H1 (cell line): ENCODE results near the gene FOSL1. TPM values are rescaled to one million over a fixed set of nuclear protein-coding genes. Genes with fewer than 3 reads are reported as not detected.

Source experiments
- CTCF ChIA-PET: fragments of 300-600 bp; sonication (Branson Sonifier 250); formaldehyde crosslinking; loops from one replicate; lab custom pipeline; 2021; ENCODE audit not compliant: partially characterized antibody; lab: Charles Lee
- POLR2A ChIA-PET: fragments of 300-600 bp; sonication (Branson Sonifier 250); formaldehyde crosslinking; loops from one replicate; lab custom pipeline; 2021; ENCODE audit warnings: inconsistent platforms; ENCODE audit not compliant: partially characterized antibody; lab: Charles Lee
- DNase-seq, 2 experiments: peaks; one replicate each; pipeline versions ENCODE4 v3.0.0 to v3.0.0-alpha.2; 2010 to 2022; ENCODE audit warnings: low spot score in 2 of 2, low read depth in 1 of 2, mixed read lengths in 1 of 2
- FAIRE-seq: peaks from 2 replicates; lab custom pipeline; 2011; peaks lifted over from hg19 to GRCh38; lab: Jason Lieb, UNC
- H2AFZ ChIP-seq: 2 replicates; pipeline ENCODE4 v1.8.1; 2012; ENCODE audit warnings: low read length, inconsistent platforms
- H2AK5ac ChIP-seq: 2 replicates; pipeline ENCODE4 v1.6.1; 2013; ENCODE audit warnings: low read depth, low read length
- H2BK120ac ChIP-seq: replicated peaks from 2 replicates; pipeline ENCODE3; 2013; ENCODE audit warnings: low read depth, low read length, inconsistent platforms
- H2BK12ac ChIP-seq: 2 replicates; pipeline ENCODE4 v1.6.1; 2013; ENCODE audit warnings: low read depth, low read length
- H2BK15ac ChIP-seq: 2 replicates; pipeline ENCODE4 v1.6.1; 2013; ENCODE audit warnings: low read length
- H2BK20ac ChIP-seq: 2 replicates; pipeline ENCODE4 v1.6.1; 2013; ENCODE audit warnings: low read length
- H2BK5ac ChIP-seq: 2 replicates; pipeline ENCODE4 v1.6.1; 2013; ENCODE audit warnings: low read depth, low read length
- H3K14ac ChIP-seq: 2 replicates; pipeline ENCODE4 v1.6.1; 2013; ENCODE audit warnings: inconsistent platforms; ENCODE audit not compliant: insufficient read length
- H3K18ac ChIP-seq: 2 replicates; pipeline ENCODE4 v1.6.1; 2013; ENCODE audit warnings: low read length; ENCODE audit errors: extremely low read depth
- H3K23ac ChIP-seq: 2 replicates; pipeline ENCODE4 v1.6.1; 2013; ENCODE audit warnings: inconsistent platforms; ENCODE audit not compliant: insufficient read length
- H3K23me2 ChIP-seq: 2 replicates; pipeline ENCODE4 v1.6.1; 2013; ENCODE audit warnings: low read depth, low read length
- H3K27ac ChIP-seq: 2 replicates; pipeline ENCODE4 v1.6.1; 2011; ENCODE audit warnings: low read depth, low read length, inconsistent platforms
- H3K27me3 ChIP-seq, 4 experiments: replicated peaks in 1 of 4; 1 replicate in 1 of 4; 2 replicates in 3 of 4; pipeline versions ENCODE4 v1.6.1 to v1.8.1; 2011 to 2013; ENCODE audit warnings: low read length in 3 of 4, mild to moderate bottlenecking in 3 of 4, inconsistent platforms in 2 of 4, mixed read lengths in 2 of 4, moderate library complexity in 1 of 4; ENCODE audit not compliant: control insufficient read depth in 3 of 4, insufficient read depth in 3 of 4; ENCODE audit errors: extremely low read depth in 1 of 4
- H3K36me3 ChIP-seq, 4 experiments: 2 replicates each; pipeline versions ENCODE4 v1.6.1 to v1.8.1; 2011 to 2013; ENCODE audit warnings: mild to moderate bottlenecking in 4 of 4, low read length in 3 of 4, moderate library complexity in 2 of 4, control low read depth in 1 of 4, inconsistent platforms in 1 of 4; ENCODE audit not compliant: insufficient read depth in 4 of 4, control insufficient read depth in 2 of 4
- H3K4ac ChIP-seq: replicated peaks from 2 replicates; pipeline ENCODE3; 2013; ENCODE audit warnings: low read length, low read depth, mixed read lengths, inconsistent platforms; ENCODE audit not compliant: insufficient read length
- H3K4me1 ChIP-seq, 4 experiments: replicated peaks in 1 of 4; 1 replicate in 1 of 4; 2 replicates in 3 of 4; pipeline versions ENCODE4 v1.6.1 to v1.8.1; 2011 to 2013; ENCODE audit warnings: low read length in 3 of 4, inconsistent platforms in 2 of 4, mixed read lengths in 1 of 4; ENCODE audit not compliant: insufficient read depth in 4 of 4, control insufficient read depth in 3 of 4
- H3K4me2 ChIP-seq, 2 experiments: 2 replicates each; pipeline versions ENCODE4 v1.6.1 to v1.8.1; 2011 to 2013; ENCODE audit warnings: low read depth in 2 of 2, low read length in 2 of 2, control low read depth in 1 of 2, inconsistent platforms in 1 of 2, mild to moderate bottlenecking in 1 of 2; ENCODE audit not compliant: insufficient read depth in 1 of 2
- H3K4me3 ChIP-seq, 4 experiments: fragments of 200-600, 300-600 bp in 1 of 4; sonication (generic), shearing (Covaris generic), sonication (Bioruptor Twin) in 1 of 4; 2 replicates each; pipeline versions ENCODE4 v1.5.1 to v1.8.1; 2011 to 2016; ENCODE audit warnings: low read length in 4 of 4, low read depth in 3 of 4, control low read depth in 2 of 4, inconsistent platforms in 2 of 4, mild to moderate bottlenecking in 2 of 4, mixed read lengths in 1 of 4, moderate library complexity in 1 of 4; ENCODE audit not compliant: insufficient read depth in 2 of 4; ENCODE audit errors: extremely low read depth in 1 of 4
- H3K56ac ChIP-seq: replicated peaks from 2 replicates; pipeline ENCODE3; 2013; ENCODE audit warnings: low read depth, mild to moderate bottlenecking, mixed read lengths, low read length, inconsistent platforms; ENCODE audit not compliant: insufficient read length
- H3K79me1 ChIP-seq: 2 replicates; pipeline ENCODE4 v1.6.1; 2013; ENCODE audit warnings: low read depth, low read length, control low read depth
- H3K79me2 ChIP-seq, 2 experiments: 2 replicates each; pipeline versions ENCODE4 v1.6.1 to v1.8.1; 2012 to 2013; ENCODE audit warnings: low read length in 2 of 2, mild to moderate bottlenecking in 2 of 2, inconsistent platforms in 1 of 2; ENCODE audit not compliant: insufficient read depth in 2 of 2, control insufficient read depth in 1 of 2
- H3K9ac ChIP-seq, 4 experiments: replicated peaks in 1 of 4; 1 replicate in 1 of 4; 2 replicates in 3 of 4; pipeline versions ENCODE4 v1.6.1 to v1.8.1; 2011 to 2013; ENCODE audit warnings: low read depth in 3 of 4, low read length in 3 of 4, control low read depth in 2 of 4, mild to moderate bottlenecking in 2 of 4, moderate library complexity in 2 of 4, inconsistent platforms in 1 of 4; ENCODE audit errors: extremely low read depth in 1 of 4
- H3K9me3 ChIP-seq, 2 experiments: 2 replicates each; pipeline versions ENCODE4 v1.6.1 to v1.8.1; 2012 to 2013; ENCODE audit warnings: mild to moderate bottlenecking in 2 of 2, moderate library complexity in 2 of 2, control low read depth in 1 of 2, inconsistent platforms in 1 of 2, low read depth in 1 of 2, low read length in 1 of 2, mixed read lengths in 1 of 2; ENCODE audit not compliant: insufficient read depth in 2 of 2
- H4K20me1 ChIP-seq, 2 experiments: replicated peaks in 1 of 2; 2 replicates each; pipeline versions ENCODE3 to v1.8.1; 2011 to 2013; ENCODE audit warnings: inconsistent platforms in 2 of 2, low read length in 2 of 2, mild to moderate bottlenecking in 1 of 2; ENCODE audit not compliant: insufficient read depth in 2 of 2, control insufficient read depth in 1 of 2
- H4K5ac ChIP-seq: 2 replicates; pipeline ENCODE4 v1.6.1; 2013; ENCODE audit warnings: low read length, low read depth, mixed read lengths, inconsistent platforms; ENCODE audit not compliant: insufficient read length
- H4K8ac ChIP-seq: 2 replicates; pipeline ENCODE4 v1.8.0; 2013; ENCODE audit warnings: mild to moderate bottlenecking, moderate library complexity, low read length, inconsistent platforms; ENCODE audit not compliant: insufficient read depth; ENCODE audit errors: extremely low read depth
- H4K91ac ChIP-seq: replicated peaks from 2 replicates; pipeline ENCODE3; 2013; ENCODE audit warnings: low read length, mixed read lengths, inconsistent platforms; ENCODE audit not compliant: insufficient read length
- CHD1 ChIP-seq: IDR thresholded peaks from 2 replicates; pipeline ENCODE4 v1.6.1; 2012; ENCODE audit warnings: low read depth, low read length, improper control_type of control experiment
- CHD2 ChIP-seq: IDR thresholded peaks from 2 replicates; pipeline ENCODE4 v1.6.1; 2012; ENCODE audit warnings: low read length, improper control_type of control experiment
- KDM4A ChIP-seq: IDR thresholded peaks from one replicate; pipeline ENCODE4 v1.7.1; 2012; ENCODE audit warnings: low read depth, mild to moderate bottlenecking, moderate library complexity, low read length, inconsistent platforms; ENCODE audit not compliant: severe bottlenecking
- MAFK ChIP-seq: IDR thresholded peaks from 2 replicates; pipeline ENCODE4 v1.6.1; 2012; ENCODE audit warnings: low read depth, mild to moderate bottlenecking, improper control_type of control experiment, low read length
- PHF8 ChIP-seq: fragments of 200-600 bp; sonication (generic); conservative IDR thresholded peaks from 2 replicates; pipeline ENCODE4 v1.7.1; 2012; ENCODE audit warnings: low read depth, mild to moderate bottlenecking, inconsistent platforms, low read length, moderate library complexity
- RFX5 ChIP-seq: IDR thresholded peaks from 2 replicates; pipeline ENCODE4 v1.6.1; 2011; ENCODE audit warnings: low read depth, low read length, improper control_type of control experiment, borderline replicate concordance
- SUZ12 ChIP-seq: fragments of 200-600 bp; sonication (generic); IDR thresholded peaks from 2 replicates; pipeline ENCODE4 v1.6.1; 2012; ENCODE audit warnings: mild to moderate bottlenecking, inconsistent platforms, low read length, moderate library complexity, mixed read lengths
- TBP ChIP-seq: IDR thresholded peaks from 2 replicates; pipeline ENCODE4 v1.6.1; 2011; ENCODE audit warnings: low read depth, low read length, improper control_type of control experiment
- ZNF274 ChIP-seq: IDR thresholded peaks from 2 replicates; pipeline ENCODE4 v1.7.0; 2012; ENCODE audit warnings: low read length, borderline replicate concordance; ENCODE audit errors: extremely low read depth
- WGBS, 2 experiments: shearing (Covaris generic) in 1 of 2; methylation state at CpG; one replicate each; pipeline versions ENCODE4 v1.1.6 to v1.1.7; 2013 to 2015; ENCODE audit warnings: low lambda C conversion rate in 2 of 2, mixed read lengths in 2 of 2, inconsistent platforms in 1 of 2, low coverage in 1 of 2, missing lambda C conversion rate in 1 of 2; ENCODE audit not compliant: insufficient replicate concordance in 2 of 2, insufficient coverage in 1 of 2, insufficient read length in 1 of 2; ENCODE audit errors: extremely low coverage in 1 of 2, missing lambda C conversion rate in 1 of 2; 5-methylcytosine and 5-hydroxymethylcytosine counted together
- polyA plus RNA-seq, 7 experiments: library from polyadenylated mRNA; depleted of rRNA in 3 of 7; stranded (reverse) in 5 of 7; unstranded in 2 of 7; fragments of >200 nt in 5 of 7; fragments of 200-250 nt in 2 of 7; gene quantifications; 1 replicate in 5 of 7; 2 replicates in 1 of 7; 4 replicates in 1 of 7; pipeline versions ENCODE4 v1.2.1 to v1.2.3, GENCODE V29; 2011 to 2013; ENCODE audit warnings: missing spikeins in 2 of 7, mixed read lengths in 2 of 7
- total RNA-seq: library from RNA; stranded (reverse); fragmentation: NEBNext Ultra II Directional; extraction: Animal tissue kit (Norgen Biotek cat#: 25700); gene quantifications from 2 replicates; pipeline ENCODE4 v1.2.1, GENCODE V29; 2021
- TF ChIP-seq, protein P1 (sequence below): IDR thresholded peaks from 2 replicates; pipeline ENCODE4 v1.6.1; 2011; ENCODE audit warnings: low read length, improper control_type of control experiment

FOSL1 gene
- total and polyA plus RNA-seq, 2 of the 8 experiments (the other 6 are each of a cell fraction or from before 2014, with no cell fraction given), result 6.3 to 7.2 TPM

DNA sequence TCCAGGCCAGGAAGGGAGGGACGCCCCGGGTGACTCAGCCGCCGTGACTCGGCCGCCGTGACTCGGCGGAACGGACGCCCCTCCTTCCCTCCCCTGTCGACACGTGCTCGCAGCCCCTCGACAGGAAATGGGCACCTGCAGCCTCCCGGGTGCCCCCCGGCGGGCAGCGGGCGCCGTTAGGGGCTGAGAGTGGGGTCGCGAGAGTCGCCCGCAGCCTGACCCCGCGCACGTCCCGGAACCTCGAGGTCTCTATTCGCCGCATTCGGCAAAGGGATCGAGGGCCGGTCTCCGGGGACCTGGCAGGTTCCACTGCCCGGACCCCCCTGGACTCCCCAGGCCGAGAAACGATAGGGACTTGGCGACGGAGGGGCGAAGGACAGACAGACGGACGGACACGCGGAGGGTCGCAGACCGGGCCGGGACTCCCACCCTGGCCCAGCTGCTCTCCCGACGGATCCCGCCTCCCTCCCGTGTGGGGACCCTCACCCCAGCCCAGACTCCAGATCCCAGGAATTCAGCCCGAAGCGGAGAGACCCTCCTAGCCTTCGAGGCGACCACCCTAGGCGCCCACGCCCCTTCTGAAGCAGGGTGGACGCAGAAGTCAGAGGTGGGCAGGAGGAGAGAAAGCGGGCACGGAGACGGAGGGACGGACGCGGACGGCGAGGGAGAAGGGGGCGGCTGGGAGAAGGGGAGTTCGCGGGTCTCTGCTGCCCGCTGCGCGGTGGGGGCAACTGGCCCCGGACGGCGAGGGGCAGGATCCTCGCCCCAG lies 648 bp downstream of the FOSL1 start:
- ChIA-PET CTCF (interaction anchor here (0.8 to 9.7 kb wide), 5 partner anchors 12 to 306 kb away, joined by 3 to 150 read pairs (median 3); partner anchors contain the start of genes CCDC85B, FIBP and MUS81), POLR2A (interaction anchor here (1.1 to 3.7 kb wide), 6 partner anchors 9 to 188 kb away, joined by 3 to 18 read pairs (median 4); partner anchors contain the start of genes BANF1, CCDC85B, EFEMP2 and EIF1AD)
- Histone ChIP-seq H2BK20ac (no peak overlapping the region), H3K9me3 (no peaks in the 10 kb centered on the region), H3K23me2 (peaks cover 9% of the 10 kb centered on the region; the same call in 1 of the 2 replicates), H3K79me2 (no peaks in the 10 kb centered on the region), H3K14ac (no peak overlapping the region), H4K20me1 (peaks cover 0 to 4% of the 10 kb centered on the region in 2 experiments), H4K5ac (no peak overlapping the region), H3K79me1 (no peaks in the 10 kb centered on the region; the same call in 1 of the 2 replicates), H2AFZ (no peak overlapping the region), H3K9ac (peak overlapping the region in 3 of 4 experiments; percentile 20 to 38 (median 27); a peak in 4 of 7 replicates), H2BK12ac (peak overlapping the region; percentile 40), H2BK120ac (peak overlapping the region; percentile 78), H2AK5ac (no peak overlapping the region), H2BK15ac (no peak overlapping the region), H3K27me3 (peaks cover 15 to 41% (median 36%) of the 10 kb centered on the region in 4 experiments), H3K4me2 (peak overlapping the region; percentile 78 to 89), H2BK5ac (peak overlapping the region; percentile 16; the same call in 1 of the 2 replicates), H4K91ac (peak overlapping the region; percentile 4), H3K18ac (peak overlapping the region; percentile 87), H3K4ac (no peak overlapping the region), H3K56ac (no peak overlapping the region), H4K8ac (peak overlapping the region; percentile 91), H3K27ac (no peak overlapping the region), H3K36me3 (no peaks in the 10 kb centered on the region), H3K4me3 (peak overlapping the region; percentile 39 to 71 (median 52)), H3K4me1 (peaks cover 3 to 11% (median 8%) of the 10 kb centered on the region in 4 experiments; a peak in 6 of 7 replicates), H3K23ac (no peak overlapping the region)
- 3% methylated on average over 50 of the region's 78 CpGs; no CpG with 5 or more reads in 1 of the 2 experiments for WGBS, 2 experiments
- DNase-seq (peak in 1 of 2 experiments; percentile 77), FAIRE-seq (no peak)
- TF ChIP-seq, protein P1, sequence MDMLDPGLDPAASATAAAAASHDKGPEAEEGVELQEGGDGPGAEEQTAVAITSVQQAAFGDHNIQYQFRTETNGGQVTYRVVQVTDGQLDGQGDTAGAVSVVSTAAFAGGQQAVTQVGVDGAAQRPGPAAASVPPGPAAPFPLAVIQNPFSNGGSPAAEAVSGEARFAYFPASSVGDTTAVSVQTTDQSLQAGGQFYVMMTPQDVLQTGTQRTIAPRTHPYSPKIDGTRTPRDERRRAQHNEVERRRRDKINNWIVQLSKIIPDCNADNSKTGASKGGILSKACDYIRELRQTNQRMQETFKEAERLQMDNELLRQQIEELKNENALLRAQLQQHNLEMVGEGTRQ, result 0 out of 2 replicates have a peak, but pooled peaks have one; percentile 18
- TF ChIP-seq ZNF274 (no peak), MAFK (peak; percentile 50; the same call in 1 of the 2 replicates), SUZ12 (peak; percentile 72), RFX5 (no peak), PHF8 (0 out of 2 replicates have a peak, but pooled peaks have one; percentile 32), TBP (peak; percentile 25; the same call in 1 of the 2 replicates), CHD2 (no peak), CHD1 (no peak), KDM4A (peak; percentile 53)
